GM12878 (cell line): ENCODE measurements around the gene DENND1B. TPM values are rescaled to one million over a fixed set of nuclear protein-coding genes. Genes with fewer than 3 reads are reported as not detected.

Experiments used
- ATAC-seq: fragments of 200-7000 bp; cut with Tn5 transposase; 3 replicates; pipeline ENCODE4 v1.9.1; 2020; ENCODE audit warnings: mild to moderate bottlenecking, moderate library complexity
- BruUV-seq: library from RNA; stranded (reverse); fragments of 400-500 nt; replicated peaks from 2 replicates; lab custom pipeline; 2021; lab: Mats Ljungman, UMichigan
- CTCF ChIA-PET: fragments of 300-600 bp; sonication (Branson Sonifier 250); formaldehyde crosslinking; extraction: SDS; loops from one replicate; lab custom pipeline; 2021; ENCODE audit warnings: inconsistent platforms; lab: Yijun Ruan, JAX
- POLR2A ChIA-PET: fragments of 350-600 bp; formaldehyde crosslinking; extraction: SDS; loops from one replicate; lab custom pipeline; 2021; ENCODE audit warnings: inconsistent platforms; lab: Charles Lee
- RAD21 ChIA-PET: fragments of 300-600 bp; sonication (Branson Sonifier 250); formaldehyde crosslinking; loops from one replicate; lab custom pipeline; 2023; ENCODE audit warnings: antibody characterized with exemption; ENCODE audit not compliant: unreplicated experiment; lab: Charles Lee
- SMC1A ChIA-PET: fragments of 300-600 bp; sonication (Branson Sonifier 250); formaldehyde crosslinking; loops from one replicate; lab custom pipeline; 2023; ENCODE audit not compliant: unreplicated experiment, uncharacterized antibody; lab: Charles Lee
- DNase-seq: peaks from one replicate; pipeline ENCODE4 v3.0.0-alpha.2; 2011; ENCODE audit warnings: low read depth, low spot score
- FAIRE-seq: peaks from 3 replicates; lab custom pipeline; 2011; peaks lifted over from hg19 to GRCh38; lab: Jason Lieb, UNC
- H2AFZ ChIP-seq: 2 replicates; pipeline ENCODE4 v1.6.0; 2011; ENCODE audit warnings: low read depth, low read length, control low read depth; ENCODE audit not compliant: control insufficient read depth
- H3K27ac ChIP-seq: 2 replicates; pipeline ENCODE4 v1.5.1; 2011; ENCODE audit warnings: control low read depth; ENCODE audit not compliant: control insufficient read depth, insufficient read depth
- H3K27me3 ChIP-seq, 2 experiments: replicated peaks in 1 of 2; 2 replicates each; pipeline versions ENCODE4 v1.6.0 to v1.6.1; 2011; ENCODE audit warnings: low read length in 1 of 2; ENCODE audit not compliant: control insufficient read depth in 2 of 2, insufficient read depth in 2 of 2
- H3K36me3 ChIP-seq, 2 experiments: 2 replicates each; pipeline ENCODE4 v1.5.1; 2011; ENCODE audit warnings: low read length in 1 of 2; ENCODE audit not compliant: control insufficient read depth in 2 of 2, insufficient read depth in 2 of 2
- H3K4me1 ChIP-seq: 2 replicates; pipeline ENCODE4 v1.6.1; 2011; ENCODE audit warnings: mild to moderate bottlenecking, low read length, moderate library complexity, mixed read lengths; ENCODE audit not compliant: control insufficient read depth, insufficient read depth
- H3K4me2 ChIP-seq: 2 replicates; pipeline ENCODE4 v1.6.0; 2011; ENCODE audit warnings: control low read depth; ENCODE audit not compliant: control insufficient read depth, insufficient read depth
- H3K4me3 ChIP-seq: fragments of 200-600 bp; sonication (generic); 2 replicates; pipeline ENCODE4 v1.5.1; 2016
- H3K79me2 ChIP-seq: 2 replicates; pipeline ENCODE4 v1.6.0; 2011; ENCODE audit warnings: low read length; ENCODE audit not compliant: control insufficient read depth, insufficient read depth
- H3K9ac ChIP-seq: 2 replicates; pipeline ENCODE4 v1.8.0; 2011; ENCODE audit warnings: low read length, control low read depth, mixed read lengths; ENCODE audit not compliant: control insufficient read depth, insufficient read depth
- H3K9me3 ChIP-seq: replicated peaks from 3 replicates; pipeline ENCODE4 v1.5.1; 2011; ENCODE audit warnings: mild to moderate bottlenecking, low read length; ENCODE audit not compliant: control insufficient read depth, insufficient read depth
- H4K20me1 ChIP-seq: 2 replicates; pipeline ENCODE4 v1.6.0; 2011; ENCODE audit not compliant: control insufficient read depth, insufficient read depth
- ASH2L ChIP-seq: fragments of 300-600, 200-600 bp; sonication (generic); IDR thresholded peaks from 2 replicates; pipeline ENCODE4 v1.6.1; 2017; ENCODE audit warnings: low read depth, mild to moderate bottlenecking, borderline replicate concordance
- EED ChIP-seq: sonication (generic); IDR thresholded peaks from 2 replicates; pipeline ENCODE4 v1.6.1; 2016; ENCODE audit warnings: antibody characterized with exemption, low read depth
- ETV6 ChIP-seq, 2 experiments: fragments of 450-650 bp in 1 of 2; IDR thresholded peaks in 1 of 2; conservative IDR thresholded peaks in 1 of 2; 2 replicates each; pipeline ENCODE4 v1.6.1; 2014; ENCODE audit warnings: antibody characterized with exemption in 1 of 2, borderline replicate concordance in 1 of 2, low read depth in 1 of 2, mild to moderate bottlenecking in 1 of 2, moderate library complexity in 1 of 2
- HDAC6 ChIP-seq: fragments of 200-600 bp; sonication (generic); IDR thresholded peaks from one replicate; pipeline ENCODE4 v1.8.0; 2017; ENCODE audit warnings: antibody characterized with exemption; ENCODE audit not compliant: unreplicated experiment
- KLF5 ChIP-seq: fragments of 450-650 bp; IDR thresholded peaks from 2 replicates; pipeline ENCODE4 v1.6.1; 2014; ENCODE audit warnings: mild to moderate bottlenecking; ENCODE audit not compliant: partially characterized antibody
- MYC ChIP-seq: IDR thresholded peaks from 2 replicates; pipeline ENCODE4 v1.6.1; 2011; ENCODE audit warnings: mild to moderate bottlenecking, low read length, moderate library complexity, inconsistent platforms; ENCODE audit not compliant: insufficient read depth, insufficient replicate concordance, insufficient read length, severe bottlenecking
- NR2C1 ChIP-seq: fragments of 450-650 bp; IDR thresholded peaks from 2 replicates; pipeline ENCODE4 v1.6.1; 2017; ENCODE audit warnings: antibody characterized with exemption, mild to moderate bottlenecking, moderate library complexity
- NR2C2 ChIP-seq: IDR thresholded peaks from 2 replicates; pipeline ENCODE4 v1.6.1; 2011; ENCODE audit warnings: borderline replicate concordance, low read depth; ENCODE audit not compliant: control insufficient read depth, insufficient read length
- NR2F1 ChIP-seq: fragments of 450-650 bp; conservative IDR thresholded peaks from 2 replicates; pipeline ENCODE4 v1.6.1; 2017; ENCODE audit warnings: mild to moderate bottlenecking
- PAX5 ChIP-seq: IDR thresholded peaks from 2 replicates; pipeline ENCODE4 v1.6.1; 2011; ENCODE audit warnings: low read depth, low read length, borderline replicate concordance
- PML ChIP-seq: IDR thresholded peaks from 2 replicates; pipeline ENCODE4 v1.6.1; 2012; ENCODE audit warnings: low read length, inconsistent platforms
- POLR2AphosphoS2 ChIP-seq: IDR thresholded peaks from 2 replicates; pipeline ENCODE4 v1.6.1; 2011; ENCODE audit warnings: low read depth, mild to moderate bottlenecking, low read length, improper control_type of control experiment, moderate library complexity
- SREBF1 ChIP-seq: IDR thresholded peaks from 2 replicates; pipeline ENCODE4 v1.6.1; 2012; ENCODE audit warnings: mild to moderate bottlenecking, low read length
- ZBED1 ChIP-seq: IDR thresholded peaks from 2 replicates; pipeline ENCODE4 v1.6.1; 2016; ENCODE audit warnings: borderline replicate concordance
- ZNF274 ChIP-seq: IDR thresholded peaks from one replicate; pipeline ENCODE4 v1.8.0; 2011; ENCODE audit not compliant: insufficient read length, insufficient read depth
- WGBS: methylation state at CpG from one replicate; pipeline ENCODE4 v1.1.6; 2016; ENCODE audit warnings: low lambda C conversion rate; ENCODE audit not compliant: insufficient replicate concordance, insufficient coverage; ENCODE audit errors: missing lambda C conversion rate; 5-methylcytosine and 5-hydroxymethylcytosine counted together
- in situ Hi-C: fragments of 300-500 bp; cut with MboI; formaldehyde crosslinking; loops from 9 replicates; pipeline ENCODE4 v1.14.3; 2018; ENCODE audit warnings: mixed read lengths
- intact Hi-C: fragments of 100-400 bp; cut with micrococcal nuclease; formaldehyde crosslinking; loops from one replicate; pipeline ENCODE4 v1.14.2; 2022; ENCODE audit not compliant: unreplicated experiment
- polyA plus RNA-seq, 11 experiments: library from polyadenylated mRNA; depleted of rRNA in 4 of 11; unstranded in 6 of 11; stranded (reverse) in 5 of 11; fragments of >200 nt; fragmentation: Nextera tagmentation in 4 of 11; fragmentation: Illumina TruSeq in 1 of 11; extraction: Ambion mirVana in 4 of 11; extraction: Trizol in 1 of 11; gene quantifications; 1 replicate in 1 of 11; 2 replicates in 10 of 11; pipeline versions ENCODE4 v1.2.1 to v1.2.3, GENCODE V29; 2011 to 2016; ENCODE audit warnings: inconsistent platforms in 2 of 11, missing spikeins in 2 of 11, low read depth in 1 of 11
- total RNA-seq, 4 experiments: library from RNA; depleted of rRNA in 3 of 4; stranded (reverse); fragments of >200 nt in 3 of 4; fragmentation: Illumina TruSeq in 1 of 4; extraction: Trizol in 1 of 4; gene quantifications; 2 replicates each; pipeline versions ENCODE4 v1.2.1 to v1.2.3, GENCODE V29; 2013 to 2021
- TF ChIP-seq, protein P1 (sequence below): fragments of 450-650 bp; IDR thresholded peaks from 2 replicates; pipeline ENCODE4 v1.6.1; 2014; ENCODE audit warnings: mild to moderate bottlenecking
- TF ChIP-seq, protein P2 (sequence below): fragments of 450-650 bp; conservative IDR thresholded peaks from 2 replicates; pipeline ENCODE4 v1.6.1; 2017; ENCODE audit warnings: mild to moderate bottlenecking, moderate library complexity
- TF ChIP-seq, protein P3 (sequence below): fragments of 450-650 bp; IDR thresholded peaks from 2 replicates; pipeline ENCODE4 v1.6.1; 2017; ENCODE audit warnings: borderline replicate concordance

DENND1B gene
- total and polyA plus RNA-seq, 10 of the 15 experiments (the other 5 are each of a cell fraction or from before 2014, with no cell fraction given), result 1.7 to 10.7 (median 8.0) TPM

DNA sequence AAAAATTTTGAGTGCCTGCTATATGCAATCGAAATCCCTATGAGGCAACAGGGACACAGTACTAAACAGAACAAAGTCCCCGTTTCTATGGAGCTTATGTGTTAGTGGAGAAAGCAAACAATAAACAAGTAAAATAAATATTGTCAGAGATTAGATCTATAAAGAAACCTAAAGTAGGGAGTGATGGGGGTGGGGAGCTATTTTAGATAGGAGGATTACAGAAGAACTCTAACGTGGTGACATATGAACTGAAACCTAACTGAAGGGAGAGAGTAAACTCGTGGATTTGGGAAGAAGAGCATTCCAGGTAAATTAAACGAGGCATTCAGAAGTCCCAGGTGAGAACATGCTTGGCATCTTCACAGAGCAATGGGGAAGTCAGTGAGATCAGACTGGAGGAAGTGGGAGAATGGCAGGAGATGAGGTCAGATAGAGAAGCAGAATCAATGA is 154.5 kb downstream of the DENND1B start:
- no TSS peak for BruUV-seq

More for the DNA sequence above, 154.5 kb downstream of the DENND1B start:
- TF ChIP-seq SREBF1 (no peak), ZBED1 (no peak), PML (no peak), EED (no peak), ETV6 (conservative IDR thresholded peaks at IDR 0.05 in 1 of 2, IDR thresholded peaks at IDR 0.05 in 1 of 2; ENCODE audit: borderline replicate concordance in 1 of 2, low read depth in 1 of 2) (no peak), ASH2L (no peak), HDAC6 (no peak), ZNF274 (no peak), PAX5 (no peak), MYC (no peak), POLR2AphosphoS2 (no peak), NR2F1 (no peak), NR2C2 (no peak), KLF5 (no peak), NR2C1 (no peak)
- TF ChIP-seq, protein P1, sequence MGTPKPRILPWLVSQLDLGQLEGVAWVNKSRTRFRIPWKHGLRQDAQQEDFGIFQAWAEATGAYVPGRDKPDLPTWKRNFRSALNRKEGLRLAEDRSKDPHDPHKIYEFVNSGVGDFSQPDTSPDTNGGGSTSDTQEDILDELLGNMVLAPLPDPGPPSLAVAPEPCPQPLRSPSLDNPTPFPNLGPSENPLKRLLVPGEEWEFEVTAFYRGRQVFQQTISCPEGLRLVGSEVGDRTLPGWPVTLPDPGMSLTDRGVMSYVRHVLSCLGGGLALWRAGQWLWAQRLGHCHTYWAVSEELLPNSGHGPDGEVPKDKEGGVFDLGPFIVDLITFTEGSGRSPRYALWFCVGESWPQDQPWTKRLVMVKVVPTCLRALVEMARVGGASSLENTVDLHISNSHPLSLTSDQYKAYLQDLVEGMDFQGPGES, result no peak
- TF ChIP-seq, protein P2, sequence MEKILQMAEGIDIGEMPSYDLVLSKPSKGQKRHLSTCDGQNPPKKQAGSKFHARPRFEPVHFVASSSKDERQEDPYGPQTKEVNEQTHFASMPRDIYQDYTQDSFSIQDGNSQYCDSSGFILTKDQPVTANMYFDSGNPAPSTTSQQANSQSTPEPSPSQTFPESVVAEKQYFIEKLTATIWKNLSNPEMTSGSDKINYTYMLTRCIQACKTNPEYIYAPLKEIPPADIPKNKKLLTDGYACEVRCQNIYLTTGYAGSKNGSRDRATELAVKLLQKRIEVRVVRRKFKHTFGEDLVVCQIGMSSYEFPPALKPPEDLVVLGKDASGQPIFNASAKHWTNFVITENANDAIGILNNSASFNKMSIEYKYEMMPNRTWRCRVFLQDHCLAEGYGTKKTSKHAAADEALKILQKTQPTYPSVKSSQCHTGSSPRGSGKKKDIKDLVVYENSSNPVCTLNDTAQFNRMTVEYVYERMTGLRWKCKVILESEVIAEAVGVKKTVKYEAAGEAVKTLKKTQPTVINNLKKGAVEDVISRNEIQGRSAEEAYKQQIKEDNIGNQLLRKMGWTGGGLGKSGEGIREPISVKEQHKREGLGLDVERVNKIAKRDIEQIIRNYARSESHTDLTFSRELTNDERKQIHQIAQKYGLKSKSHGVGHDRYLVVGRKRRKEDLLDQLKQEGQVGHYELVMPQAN, result no peak
- TF ChIP-seq, protein P3, sequence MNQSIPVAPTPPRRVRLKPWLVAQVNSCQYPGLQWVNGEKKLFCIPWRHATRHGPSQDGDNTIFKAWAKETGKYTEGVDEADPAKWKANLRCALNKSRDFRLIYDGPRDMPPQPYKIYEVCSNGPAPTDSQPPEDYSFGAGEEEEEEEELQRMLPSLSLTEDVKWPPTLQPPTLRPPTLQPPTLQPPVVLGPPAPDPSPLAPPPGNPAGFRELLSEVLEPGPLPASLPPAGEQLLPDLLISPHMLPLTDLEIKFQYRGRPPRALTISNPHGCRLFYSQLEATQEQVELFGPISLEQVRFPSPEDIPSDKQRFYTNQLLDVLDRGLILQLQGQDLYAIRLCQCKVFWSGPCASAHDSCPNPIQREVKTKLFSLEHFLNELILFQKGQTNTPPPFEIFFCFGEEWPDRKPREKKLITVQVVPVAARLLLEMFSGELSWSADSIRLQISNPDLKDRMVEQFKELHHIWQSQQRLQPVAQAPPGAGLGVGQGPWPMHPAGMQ, result no peak
- no peaks in the 10 kb centered on the region for H3K36me3 ChIP-seq
- no peak overlapping the region for H3K27ac ChIP-seq
- FAIRE-seq (no peak), DNase-seq (no peak), ATAC-seq (no peak)
- no peak overlapping the region for H2AFZ ChIP-seq
- intact Hi-C loops (no loop called here), in situ Hi-C loops (no loop called here)
- H3K9me3 ChIP-seq, result no peaks in the 10 kb centered on the region
- no peaks in the 10 kb centered on the region for H3K27me3 ChIP-seq
- H4K20me1 ChIP-seq, result no peaks in the 10 kb centered on the region
- ChIA-PET SMC1A (interaction anchor here (2.0 kb wide), 1 partner anchor 249 kb away, joined by 4 read pairs; no protein-coding TSS in a partner anchor), CTCF (interaction anchor here (0.5 to 6.0 kb wide), 2 partner anchors 248 to 323 kb away, joined by 4 to 43 read pairs; no protein-coding TSS in a partner anchor), RAD21 (no interaction called here), POLR2A (no interaction called here)
- no peak overlapping the region for H3K4me2 ChIP-seq
- no peak overlapping the region for H3K9ac ChIP-seq
- no peak overlapping the region for H3K4me3 ChIP-seq
- WGBS, result 31% methylated on average over 5 of the region's 5 CpGs
- no peaks in the 10 kb centered on the region for H3K79me2 ChIP-seq
- no peaks in the 10 kb centered on the region for H3K4me1 ChIP-seq
